ENCODE results near the gene YARS2. TPM values are rescaled to one million over a fixed set of nuclear protein-coding genes. Genes with fewer than 3 reads are reported as not detected.

YARS2 gene
- total RNA-seq, 1 experiment from 2014 or later: 48.7 TPM

GRCh38 chr12:32698285-32698684, 57.4 kb downstream of the YARS2 start:
- Histone ChIP-seq H3K4me3 (ENCODE audit: low read depth, low read length) (no peak overlapping the region), H3K27me3 (replicated peaks; ENCODE audit: control insufficient read depth, insufficient read depth, low read length) (no peaks in the 10 kb centered on the region), H3K36me3 (ENCODE audit: control insufficient read depth, insufficient read depth, low read length) (no peaks in the 10 kb centered on the region; the same call in none of the 2 replicates), H3K9me3 (peaks cover 11% of the 10 kb centered on the region; the same call in 1 of the 2 replicates), H3K4me1 (no peaks in the 10 kb centered on the region)
- Mint-ChIP-seq H3K4me1 (ENCODE audit: low read depth, unreplicated experiment) (no peaks in the 10 kb centered on the region), H3K27ac (ENCODE audit: unreplicated experiment) (no peak overlapping the region), H3K9me3 (ENCODE audit: unreplicated experiment) (peaks cover 21% of the 10 kb centered on the region), H3K36me3 (ENCODE audit: insufficient read depth, unreplicated experiment) (peaks cover 33% of the 10 kb centered on the region), H3K4me3 (ENCODE audit: unreplicated experiment) (no peak overlapping the region), H3K27me3 (ENCODE audit: insufficient read depth, unreplicated experiment) (no peaks in the 10 kb centered on the region)
- intact Hi-C loops (cut with micrococcal nuclease; ENCODE audit: unreplicated experiment): no loop called here
- DNase-seq: no peak
- TF ChIP-seq CTCF (IDR thresholded peaks at IDR 0.05; ENCODE audit: insufficient read depth in 1 of 2, low read depth in 1 of 2, low read length in 1 of 2, severe bottlenecking in 1 of 2, unreplicated experiment in 1 of 2): no peak
- CTCF ChIA-PET: no interaction called here
- POLR2A ChIA-PET: no interaction called here
- BruUV-seq (replicated peaks): no TSS peak

GRCh38 chr12:32697445-32697844, 58.3 kb downstream of the YARS2 start:
- CTCF ChIA-PET: no interaction called here
- no peaks in the 10 kb centered on the region; the same call in none of the 2 replicates for H3K36me3 ChIP-seq (ENCODE audit: control insufficient read depth, insufficient read depth, low read length)
- TF ChIP-seq CTCF (IDR thresholded peaks at IDR 0.05; ENCODE audit: insufficient read depth in 1 of 2, low read depth in 1 of 2, low read length in 1 of 2, severe bottlenecking in 1 of 2, unreplicated experiment in 1 of 2): no peak
- no peaks in the 10 kb centered on the region for H3K27me3 ChIP-seq (replicated peaks; ENCODE audit: control insufficient read depth, insufficient read depth, low read length)
- no TSS peak for BruUV-seq (replicated peaks)
- intact Hi-C loops (cut with micrococcal nuclease; ENCODE audit: unreplicated experiment): no loop called here
- H3K9me3 Mint-ChIP-seq (ENCODE audit: unreplicated experiment): peaks cover 21% of the 10 kb centered on the region
- H3K4me1 ChIP-seq: no peaks in the 10 kb centered on the region
- no peak overlapping the region for H3K27ac Mint-ChIP-seq (ENCODE audit: unreplicated experiment)
- POLR2A ChIA-PET: no interaction called here
- no peaks in the 10 kb centered on the region for H3K27me3 Mint-ChIP-seq (ENCODE audit: insufficient read depth, unreplicated experiment)
- H3K4me1 Mint-ChIP-seq (ENCODE audit: low read depth, unreplicated experiment): no peaks in the 10 kb centered on the region
- H3K9me3 ChIP-seq: peaks cover 11% of the 10 kb centered on the region; the same call in 1 of the 2 replicates
- H3K4me3 ChIP-seq (ENCODE audit: low read depth, low read length): no peak overlapping the region
- H3K4me3 Mint-ChIP-seq (ENCODE audit: unreplicated experiment): no peak overlapping the region
- H3K36me3 Mint-ChIP-seq (ENCODE audit: insufficient read depth, unreplicated experiment): peaks cover 29% of the 10 kb centered on the region
- DNase-seq: no peak

Other genes starting within 250 kb of the YARS2 start
- gene DNM1L, start 76.6 kb downstream of the YARS2 start, total RNA-seq (2022): 136 and 137 TPM in 2 replicates
- 249 and 275 TPM in 2 replicates for gene PKP2, start 140.9 kb upstream of the YARS2 start, total RNA-seq (2022)

All from Caco-2 (cell line).